ENCODE data around the gene GPR37.

DNA sequence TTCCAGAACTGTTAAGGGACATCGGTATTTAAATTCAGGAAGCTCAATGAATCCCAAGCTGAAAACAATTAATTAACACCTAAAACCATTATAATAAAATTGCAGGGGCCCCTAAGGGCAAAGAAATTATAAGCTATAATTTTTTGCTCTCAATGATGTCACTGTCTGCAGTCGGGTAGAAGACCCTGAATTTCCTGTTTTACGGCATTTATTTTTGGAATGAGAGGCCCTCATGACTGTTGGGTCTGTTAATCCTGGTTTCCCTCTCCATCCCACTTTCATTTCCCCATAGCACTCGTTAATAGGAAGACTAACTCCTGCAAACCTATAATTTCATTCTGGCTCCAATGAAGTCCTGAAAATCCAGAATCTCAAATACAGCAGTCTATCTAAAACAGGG, 25.8 kb upstream of the GPR37 start:
- TF ChIP-seq EZH2 (IDR thresholded peaks at IDR 0.05; ENCODE audit: borderline replicate concordance, control insufficient read depth, low read depth, low read length) = no peak
- TF ChIP-seq FOXK2 (IDR thresholded peaks at IDR 0.05) = no peak
- TF ChIP-seq SIN3A (IDR thresholded peaks at IDR 0.05; ENCODE audit: low read depth, low read length) = no peak
- TF ChIP-seq, protein P1, sequence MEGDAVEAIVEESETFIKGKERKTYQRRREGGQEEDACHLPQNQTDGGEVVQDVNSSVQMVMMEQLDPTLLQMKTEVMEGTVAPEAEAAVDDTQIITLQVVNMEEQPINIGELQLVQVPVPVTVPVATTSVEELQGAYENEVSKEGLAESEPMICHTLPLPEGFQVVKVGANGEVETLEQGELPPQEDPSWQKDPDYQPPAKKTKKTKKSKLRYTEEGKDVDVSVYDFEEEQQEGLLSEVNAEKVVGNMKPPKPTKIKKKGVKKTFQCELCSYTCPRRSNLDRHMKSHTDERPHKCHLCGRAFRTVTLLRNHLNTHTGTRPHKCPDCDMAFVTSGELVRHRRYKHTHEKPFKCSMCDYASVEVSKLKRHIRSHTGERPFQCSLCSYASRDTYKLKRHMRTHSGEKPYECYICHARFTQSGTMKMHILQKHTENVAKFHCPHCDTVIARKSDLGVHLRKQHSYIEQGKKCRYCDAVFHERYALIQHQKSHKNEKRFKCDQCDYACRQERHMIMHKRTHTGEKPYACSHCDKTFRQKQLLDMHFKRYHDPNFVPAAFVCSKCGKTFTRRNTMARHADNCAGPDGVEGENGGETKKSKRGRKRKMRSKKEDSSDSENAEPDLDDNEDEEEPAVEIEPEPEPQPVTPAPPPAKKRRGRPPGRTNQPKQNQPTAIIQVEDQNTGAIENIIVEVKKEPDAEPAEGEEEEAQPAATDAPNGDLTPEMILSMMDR (IDR thresholded peaks at IDR 0.05 in 2 of 3, conservative IDR thresholded peaks at IDR 0.05 in 1 of 3; ENCODE audit: control insufficient read depth in 2 of 3, extremely low read depth in 1 of 3, insufficient read depth in 1 of 3, low read depth in 3 of 3, low read length in 3 of 3) = no peak
- no peak for TF ChIP-seq IRF4 (IDR thresholded peaks at IDR 0.05; ENCODE audit: low read depth, low read length)
- no peak for TF ChIP-seq CHD1 (IDR thresholded peaks at IDR 0.05; ENCODE audit: low read depth, low read length)
- no peak for TF ChIP-seq WRNIP1 (IDR thresholded peaks at IDR 0.05; ENCODE audit: borderline replicate concordance, low read depth, low read length)
- no peak for TF ChIP-seq CEBPB (IDR thresholded peaks at IDR 0.05; ENCODE audit: borderline replicate concordance in 1 of 2, low read depth in 2 of 2, low read length in 2 of 2)
- TF ChIP-seq, protein P2, sequence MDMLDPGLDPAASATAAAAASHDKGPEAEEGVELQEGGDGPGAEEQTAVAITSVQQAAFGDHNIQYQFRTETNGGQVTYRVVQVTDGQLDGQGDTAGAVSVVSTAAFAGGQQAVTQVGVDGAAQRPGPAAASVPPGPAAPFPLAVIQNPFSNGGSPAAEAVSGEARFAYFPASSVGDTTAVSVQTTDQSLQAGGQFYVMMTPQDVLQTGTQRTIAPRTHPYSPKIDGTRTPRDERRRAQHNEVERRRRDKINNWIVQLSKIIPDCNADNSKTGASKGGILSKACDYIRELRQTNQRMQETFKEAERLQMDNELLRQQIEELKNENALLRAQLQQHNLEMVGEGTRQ (IDR thresholded peaks at IDR 0.05; ENCODE audit: borderline replicate concordance, low read depth, low read length) = no peak
- TF ChIP-seq RAD21 (IDR thresholded peaks at IDR 0.05; ENCODE audit: insufficient read depth, low read depth, low read length) = no peak
- no peak for TF ChIP-seq RELA (IDR thresholded peaks at IDR 0.05; ENCODE audit: borderline replicate concordance, partially characterized antibody)
- no peak for TF ChIP-seq NFXL1 (IDR thresholded peaks at IDR 0.05; ENCODE audit: borderline replicate concordance)
- TF ChIP-seq, protein P3, sequence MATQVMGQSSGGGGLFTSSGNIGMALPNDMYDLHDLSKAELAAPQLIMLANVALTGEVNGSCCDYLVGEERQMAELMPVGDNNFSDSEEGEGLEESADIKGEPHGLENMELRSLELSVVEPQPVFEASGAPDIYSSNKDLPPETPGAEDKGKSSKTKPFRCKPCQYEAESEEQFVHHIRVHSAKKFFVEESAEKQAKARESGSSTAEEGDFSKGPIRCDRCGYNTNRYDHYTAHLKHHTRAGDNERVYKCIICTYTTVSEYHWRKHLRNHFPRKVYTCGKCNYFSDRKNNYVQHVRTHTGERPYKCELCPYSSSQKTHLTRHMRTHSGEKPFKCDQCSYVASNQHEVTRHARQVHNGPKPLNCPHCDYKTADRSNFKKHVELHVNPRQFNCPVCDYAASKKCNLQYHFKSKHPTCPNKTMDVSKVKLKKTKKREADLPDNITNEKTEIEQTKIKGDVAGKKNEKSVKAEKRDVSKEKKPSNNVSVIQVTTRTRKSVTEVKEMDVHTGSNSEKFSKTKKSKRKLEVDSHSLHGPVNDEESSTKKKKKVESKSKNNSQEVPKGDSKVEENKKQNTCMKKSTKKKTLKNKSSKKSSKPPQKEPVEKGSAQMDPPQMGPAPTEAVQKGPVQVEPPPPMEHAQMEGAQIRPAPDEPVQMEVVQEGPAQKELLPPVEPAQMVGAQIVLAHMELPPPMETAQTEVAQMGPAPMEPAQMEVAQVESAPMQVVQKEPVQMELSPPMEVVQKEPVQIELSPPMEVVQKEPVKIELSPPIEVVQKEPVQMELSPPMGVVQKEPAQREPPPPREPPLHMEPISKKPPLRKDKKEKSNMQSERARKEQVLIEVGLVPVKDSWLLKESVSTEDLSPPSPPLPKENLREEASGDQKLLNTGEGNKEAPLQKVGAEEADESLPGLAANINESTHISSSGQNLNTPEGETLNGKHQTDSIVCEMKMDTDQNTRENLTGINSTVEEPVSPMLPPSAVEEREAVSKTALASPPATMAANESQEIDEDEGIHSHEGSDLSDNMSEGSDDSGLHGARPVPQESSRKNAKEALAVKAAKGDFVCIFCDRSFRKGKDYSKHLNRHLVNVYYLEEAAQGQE (IDR thresholded peaks at IDR 0.05; ENCODE audit: low read depth, low read length) = no peak

Measured in GM12878 (cell line).